GM18870 (cell line): ENCODE results near the gene C14orf132.
"Not testable (repeated sequence)": the region's sequence is repeated elsewhere in the genome, so short reads cannot be mapped to it uniquely, and the experiment has no call there.

Source experiments
- ATAC-seq: cut with Tn5 transposase; IDR thresholded peaks from one replicate; pipeline ENCODE4 v1.9.1; 2021; ENCODE audit warnings: moderate library complexity; ENCODE audit not compliant: unreplicated experiment

The C14orf132 gene

GRCh38 chr14:96058576-96059200 lies 19.5 kb downstream of the C14orf132 start:
- ATAC-seq: no peak

GRCh38 chr14:96059519-96060135 lies 20.5 kb downstream of the C14orf132 start:
- ATAC-seq: no peak

- ATAC-seq: no peak
Observed at GRCh38 chr14:96060186-96060933, 21.2 kb downstream of the C14orf132 start.

- ATAC-seq: no peak
Observed at GRCh38 chr14:96062010-96062409, 22.8 kb downstream of the C14orf132 start.

- no peak for ATAC-seq
Observed at GRCh38 chr14:96062506-96062905, 23.3 kb downstream of the C14orf132 start.

- ATAC-seq: no peak
Observed at GRCh38 chr14:96064866-96065265, 25.7 kb downstream of the C14orf132 start.

GRCh38 chr14:96065661-96066459 lies 26.7 kb downstream of the C14orf132 start:
- no peak for ATAC-seq

- ATAC-seq: no peak
Observed at GRCh38 chr14:96066976-96067375, 27.8 kb downstream of the C14orf132 start.

- ATAC-seq: no peak
Observed at GRCh38 chr14:96067985-96068930, 29.1 kb downstream of the C14orf132 start.

- ATAC-seq: no peak
Observed at GRCh38 chr14:96069421-96069820, 30.3 kb downstream of the C14orf132 start.

- ATAC-seq: no peak
Observed at GRCh38 chr14:96071561-96071960, 32.4 kb downstream of the C14orf132 start.

- ATAC-seq: no peak
Observed at GRCh38 chr14:96072076-96072475, 32.9 kb downstream of the C14orf132 start.

- no peak for ATAC-seq
Observed at GRCh38 chr14:96072746-96073145, 33.6 kb downstream of the C14orf132 start.

GRCh38 chr14:96073260-96074039 lies 34.3 kb downstream of the C14orf132 start:
- ATAC-seq: not testable (repeated sequence)

- ATAC-seq: no peak
Observed at GRCh38 chr14:96077983-96078624, 38.9 kb downstream of the C14orf132 start.

GRCh38 chr14:96078625-96079016 lies 39.5 kb downstream of the C14orf132 start:
- no peak for ATAC-seq

- no peak for ATAC-seq
Observed at GRCh38 chr14:96079066-96079465, 39.9 kb downstream of the C14orf132 start.

- no peak for ATAC-seq
Observed at GRCh38 chr14:96080571-96080970, 41.4 kb downstream of the C14orf132 start.

GRCh38 chr14:96081224-96081623 lies 42.1 kb downstream of the C14orf132 start:
- ATAC-seq: no peak
